Activated naive CD4-positive, alpha-beta T cell treated with anti-CD3 and anti-CD28 coated beads, Interleukin-2, amount 50 U/mL, for 72 hours (primary cell): ENCODE results near the gene MYH13. TPM values are rescaled to one million over a fixed set of nuclear protein-coding genes. Genes with fewer than 3 reads are reported as not detected.

Experiments used
- total RNA-seq, 2 donors: library from RNA; stranded (reverse); gene quantifications; one replicate each; pipeline ENCODE4 v1.2.3, GENCODE V29; 2022

MYH13 gene
- total RNA-seq, 2 donors from 2014 or later, result not detected

Other genes starting within 250 kb of the MYH13 start
- gene GAS7, start 174.4 kb downstream of the MYH13 start, total RNA-seq, result 1 to 10 TPM in 1 of 2 donors, under 1 TPM in 1; 0.35 to 2.9 TPM
- not detected for gene MYH8, start 48.9 kb upstream of the MYH13 start, total RNA-seq
- gene MYH4, start 96.6 kb upstream of the MYH13 start, total RNA-seq, result not detected
- gene MYH1, start 145.5 kb upstream of the MYH13 start, total RNA-seq, result not detected
- not detected for gene MYH2, start 176.7 kb upstream of the MYH13 start, total RNA-seq